ENCODE measurements around the gene BTBD7.

Gene BTBD7

DNA sequence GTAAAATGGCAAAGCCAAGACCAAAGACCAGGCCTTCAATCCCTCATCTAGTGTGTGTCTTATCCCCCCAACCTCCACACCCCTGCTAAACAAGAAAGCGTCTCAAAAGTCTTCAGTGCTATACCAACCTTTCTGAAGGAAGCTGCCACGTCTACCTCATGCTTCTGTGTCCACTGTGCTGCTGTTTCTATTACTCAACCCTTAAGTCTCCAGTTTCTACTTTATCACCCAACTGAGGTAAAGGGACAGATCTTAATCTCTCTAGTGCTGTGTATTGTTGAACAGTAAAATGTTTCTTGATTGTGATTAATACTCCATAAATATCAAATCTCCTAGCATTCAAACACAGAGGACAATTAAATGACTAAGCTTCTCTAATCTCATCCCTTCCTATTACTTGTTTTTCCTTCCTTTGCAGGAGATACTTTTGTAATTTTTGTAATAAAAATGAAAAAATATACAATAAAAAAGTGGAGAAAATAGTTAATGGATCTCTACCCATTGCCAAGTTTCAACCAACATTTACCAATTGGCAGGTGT lies 23.3 kb downstream of the BTBD7 start:
- Histone ChIP-seq H3K27me3 (ENCODE audit: insufficient read depth, low read depth) (no peaks in the 10 kb centered on the region), H3K4me1 (ENCODE audit: low read depth, poor library complexity, severe bottlenecking) (no peaks in the 10 kb centered on the region), H3K4me2 (no peak overlapping the region), H3K79me2 (ENCODE audit: insufficient read depth, low read depth) (peaks cover 3% of the 10 kb centered on the region; the same call in 1 of the 2 replicates), H3K27ac (no peak overlapping the region), H2AFZ (ENCODE audit: low read depth) (no peak overlapping the region), H3K9ac (no peak overlapping the region), H4K20me1 (ENCODE audit: insufficient read depth) (no peaks in the 10 kb centered on the region), H3K4me3 (IDR thresholded peaks at IDR 0.05; ENCODE audit: insufficient read depth, low read depth, low read length) (no peak overlapping the region), H3K36me3 (ENCODE audit: insufficient read depth) (no peaks in the 10 kb centered on the region)
- TF ChIP-seq, protein P1, sequence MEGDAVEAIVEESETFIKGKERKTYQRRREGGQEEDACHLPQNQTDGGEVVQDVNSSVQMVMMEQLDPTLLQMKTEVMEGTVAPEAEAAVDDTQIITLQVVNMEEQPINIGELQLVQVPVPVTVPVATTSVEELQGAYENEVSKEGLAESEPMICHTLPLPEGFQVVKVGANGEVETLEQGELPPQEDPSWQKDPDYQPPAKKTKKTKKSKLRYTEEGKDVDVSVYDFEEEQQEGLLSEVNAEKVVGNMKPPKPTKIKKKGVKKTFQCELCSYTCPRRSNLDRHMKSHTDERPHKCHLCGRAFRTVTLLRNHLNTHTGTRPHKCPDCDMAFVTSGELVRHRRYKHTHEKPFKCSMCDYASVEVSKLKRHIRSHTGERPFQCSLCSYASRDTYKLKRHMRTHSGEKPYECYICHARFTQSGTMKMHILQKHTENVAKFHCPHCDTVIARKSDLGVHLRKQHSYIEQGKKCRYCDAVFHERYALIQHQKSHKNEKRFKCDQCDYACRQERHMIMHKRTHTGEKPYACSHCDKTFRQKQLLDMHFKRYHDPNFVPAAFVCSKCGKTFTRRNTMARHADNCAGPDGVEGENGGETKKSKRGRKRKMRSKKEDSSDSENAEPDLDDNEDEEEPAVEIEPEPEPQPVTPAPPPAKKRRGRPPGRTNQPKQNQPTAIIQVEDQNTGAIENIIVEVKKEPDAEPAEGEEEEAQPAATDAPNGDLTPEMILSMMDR (conservative IDR thresholded peaks at IDR 0.05; ENCODE audit: low read depth, low read length) = no peak

DNA sequence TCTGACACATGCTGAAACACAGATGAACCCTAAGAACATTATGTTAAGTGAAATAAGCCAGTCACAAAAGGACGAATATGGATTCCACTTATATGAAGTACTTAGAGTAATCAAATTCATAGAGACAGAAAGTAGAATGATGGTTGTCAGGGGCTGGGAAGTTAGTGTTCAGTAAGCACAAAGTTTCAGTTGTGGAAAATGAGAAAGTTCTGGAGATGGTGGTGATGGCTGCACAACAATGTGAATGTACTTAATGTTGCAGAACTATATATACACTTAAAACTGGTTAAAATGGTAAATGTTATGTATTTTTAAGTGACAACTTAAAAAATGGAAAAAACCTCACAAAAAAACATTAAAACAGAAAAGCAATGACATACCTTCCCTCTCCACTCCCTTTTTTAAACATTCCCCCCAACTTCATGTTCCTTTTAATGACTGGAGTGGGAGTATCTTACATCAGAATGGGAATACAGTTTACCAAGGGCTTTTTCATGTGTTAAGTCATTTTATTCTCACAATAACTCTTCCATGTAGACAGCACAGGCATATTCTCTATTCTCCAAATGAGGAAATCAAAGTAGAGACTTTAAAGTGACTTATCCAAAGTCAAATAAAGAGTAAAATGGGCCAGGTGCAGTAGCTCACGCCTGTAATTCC lies 24.0 kb downstream of the BTBD7 start:
- no peaks in the 10 kb centered on the region for H3K27me3 ChIP-seq (ENCODE audit: insufficient read depth, low read depth)
- H3K79me2 ChIP-seq (ENCODE audit: insufficient read depth, low read depth) = no peaks in the 10 kb centered on the region; the same call in 1 of the 2 replicates
- H2AFZ ChIP-seq (ENCODE audit: low read depth) = no peak overlapping the region
- H3K27ac ChIP-seq = no peak overlapping the region
- no peaks in the 10 kb centered on the region for H3K4me1 ChIP-seq (ENCODE audit: low read depth, poor library complexity, severe bottlenecking)
- H3K4me3 ChIP-seq (IDR thresholded peaks at IDR 0.05; ENCODE audit: insufficient read depth, low read depth, low read length) = no peak overlapping the region
- no peaks in the 10 kb centered on the region for H3K36me3 ChIP-seq (ENCODE audit: insufficient read depth)
- H3K9ac ChIP-seq = no peak overlapping the region
- TF ChIP-seq, protein P1 (conservative IDR thresholded peaks at IDR 0.05; ENCODE audit: low read depth, low read length) = no peak
- H3K4me2 ChIP-seq = no peak overlapping the region
- no peaks in the 10 kb centered on the region for H4K20me1 ChIP-seq (ENCODE audit: insufficient read depth)

DNA sequence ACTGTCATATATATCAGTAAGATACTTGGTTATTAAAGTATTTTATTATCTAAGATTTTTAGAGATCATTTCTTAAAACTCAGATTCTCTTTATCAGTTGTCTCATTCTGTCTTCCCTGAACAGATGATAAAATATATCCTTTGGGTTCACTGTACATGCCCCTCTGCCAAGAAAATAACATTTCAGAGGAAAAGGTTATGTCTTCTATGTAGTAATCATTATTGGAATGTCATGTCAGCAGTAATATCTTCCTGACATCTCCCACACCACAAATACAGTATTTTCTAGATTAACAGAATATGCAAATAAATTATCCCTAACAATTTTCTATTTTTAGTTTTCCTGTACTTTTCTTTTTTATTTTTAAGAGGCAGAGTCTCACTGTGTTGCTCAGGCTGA lies 26.0 kb downstream of the BTBD7 start:
- H2AFZ ChIP-seq (ENCODE audit: low read depth) = no peak overlapping the region
- peaks cover under 1% of the 10 kb centered on the region; the same call in 1 of the 2 replicates for H3K79me2 ChIP-seq (ENCODE audit: insufficient read depth, low read depth)
- H3K4me2 ChIP-seq = no peak overlapping the region
- H4K20me1 ChIP-seq (ENCODE audit: insufficient read depth) = no peaks in the 10 kb centered on the region
- no peak overlapping the region for H3K4me3 ChIP-seq (IDR thresholded peaks at IDR 0.05; ENCODE audit: insufficient read depth, low read depth, low read length)
- no peak overlapping the region for H3K27ac ChIP-seq
- no peaks in the 10 kb centered on the region for H3K36me3 ChIP-seq (ENCODE audit: insufficient read depth)
- no peaks in the 10 kb centered on the region for H3K4me1 ChIP-seq (ENCODE audit: low read depth, poor library complexity, severe bottlenecking)
- TF ChIP-seq, protein P1 (conservative IDR thresholded peaks at IDR 0.05; ENCODE audit: low read depth, low read length) = no peak
- H3K27me3 ChIP-seq (ENCODE audit: insufficient read depth, low read depth) = no peaks in the 10 kb centered on the region
- no peak overlapping the region for H3K9ac ChIP-seq

DNA sequence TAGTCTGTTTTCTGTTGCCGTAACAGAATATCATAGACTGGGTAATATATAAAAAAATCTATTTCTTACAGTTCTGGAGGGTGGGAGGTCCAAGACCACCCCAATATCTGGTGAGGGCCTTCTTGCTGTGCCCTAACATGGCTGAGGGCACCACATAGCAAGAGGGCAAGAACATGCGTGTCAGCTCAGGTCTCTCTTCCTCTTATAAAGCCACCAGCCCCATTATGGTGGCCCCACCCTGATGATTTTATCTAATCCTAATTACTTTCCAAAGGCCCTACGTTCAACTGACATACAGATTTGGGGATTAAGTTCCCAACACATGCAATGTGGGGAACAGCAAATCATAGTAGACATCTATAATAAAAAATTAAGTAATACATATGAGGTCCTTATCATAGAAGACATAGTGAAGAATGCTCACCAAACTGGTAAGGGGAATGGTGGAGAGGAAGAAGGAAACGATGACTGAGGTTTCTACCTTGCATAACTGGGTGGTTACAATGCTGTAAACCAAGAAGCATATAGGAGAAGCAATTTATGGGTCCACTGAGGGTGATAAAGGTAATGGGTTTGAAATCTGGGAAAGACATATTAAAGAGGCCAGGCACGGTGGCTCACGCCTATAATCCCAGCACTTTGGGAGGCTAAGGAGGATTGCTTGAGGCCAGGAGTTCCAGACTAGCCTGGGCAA lies 27.0 kb downstream of the BTBD7 start:
- peaks cover 3% of the 10 kb centered on the region; the same call in 1 of the 2 replicates for H3K79me2 ChIP-seq (ENCODE audit: insufficient read depth, low read depth)
- TF ChIP-seq, protein P1 (conservative IDR thresholded peaks at IDR 0.05; ENCODE audit: low read depth, low read length) = no peak
- no peak overlapping the region for H3K27ac ChIP-seq
- no peak overlapping the region for H3K4me2 ChIP-seq
- H3K4me3 ChIP-seq (IDR thresholded peaks at IDR 0.05; ENCODE audit: insufficient read depth, low read depth, low read length) = no peak overlapping the region
- H3K4me1 ChIP-seq (ENCODE audit: low read depth, poor library complexity, severe bottlenecking) = no peaks in the 10 kb centered on the region
- no peak overlapping the region for H2AFZ ChIP-seq (ENCODE audit: low read depth)
- no peak overlapping the region for H3K9ac ChIP-seq
- no peaks in the 10 kb centered on the region for H3K27me3 ChIP-seq (ENCODE audit: insufficient read depth, low read depth)
- H4K20me1 ChIP-seq (ENCODE audit: insufficient read depth) = no peaks in the 10 kb centered on the region
- H3K36me3 ChIP-seq (ENCODE audit: insufficient read depth) = no peaks in the 10 kb centered on the region
